Left lung (tissue), 10 donors: ENCODE measurements around the gene SEL1L3. TPM values are rescaled to one million over a fixed set of nuclear protein-coding genes. Genes with fewer than 3 reads are reported as not detected.

Experiments
- ATAC-seq: fragments of 200-7000 bp; cut with Tn5 transposase; one replicate; pipeline ENCODE4 v1.9.1; 2020; ENCODE audit warnings: moderate library complexity
- DNase-seq, 4 donors: peaks; one replicate each; pipeline ENCODE4 v3.0.0-alpha.2; 2013 to 2020
- H3K27ac ChIP-seq, 2 donors: fragments of 200-600 bp; sonication (generic) in 1 of 2; one replicate each; pipeline versions ENCODE4 v1.5.0 to v1.8.0; 2020 to 2021
- H3K27me3 ChIP-seq, 2 donors: fragments of 200-600 bp; sonication (generic) in 1 of 2; one replicate each; pipeline versions ENCODE4 v1.5.0 to v1.8.0; 2020 to 2021
- H3K36me3 ChIP-seq, 2 donors: fragments of 200-600 bp; sonication (generic) in 1 of 2; one replicate each; pipeline versions ENCODE4 v1.5.0 to v1.8.0; 2020 to 2021
- H3K4me1 ChIP-seq, 2 donors: fragments of 200-600 bp; one replicate each; pipeline ENCODE4 v1.8.0; 2021
- H3K4me3 ChIP-seq, 2 donors: fragments of 200-600 bp; sonication (generic) in 1 of 2; one replicate each; pipeline versions ENCODE4 v1.5.0 to v1.8.0; 2020 to 2021; ENCODE audit warnings: mild to moderate bottlenecking in 1 of 2
- H3K9me3 ChIP-seq, 2 donors: fragments of 200-600 bp; sonication (generic) in 1 of 2; one replicate each; pipeline versions ENCODE4 v1.5.0 to v1.8.0; 2020 to 2021
- CTCF ChIP-seq, 2 donors: fragments of 200-600 bp; sonication (generic) in 1 of 2; IDR thresholded peaks; one replicate each; pipeline versions ENCODE4 v1.5.0 to v1.8.0; 2021; ENCODE audit warnings: antibody characterized with exemption in 2 of 2
- intact Hi-C, 2 donors: fragments of 100-400 bp; cut with DNase I; formaldehyde crosslinking; loops; one replicate each; pipeline versions ENCODE4 v1.11.2 to v1.14.2; 2022
- polyA plus RNA-seq, 6 donors: library from polyadenylated mRNA; unstranded; fragments of 120-200 nt; gene quantifications; one replicate each; pipeline ENCODE4 v1.2.1, GENCODE V29; 2013; ENCODE audit not compliant: insufficient read length in 6 of 6
- total RNA-seq, 2 donors: library from RNA; stranded (reverse); fragmentation: NEBNext Ultra II Directional; extraction: Animal tissue kit (Norgen Biotek cat#: 25700); gene quantifications; one replicate each; pipeline ENCODE4 v1.2.1, GENCODE V29; 2021
- donor health status: DM: no; HTN: yes; CAD: no.
- donor health status: DM: no; HTN: no; CAD: no.

Gene SEL1L3
- total and polyA plus RNA-seq, 8 donors: 88.1 to 191 (median 114) TPM

- Histone ChIP-seq H3K4me3 (no peak overlapping the region), H3K9me3 (no peaks in the 10 kb centered on the region), H3K27ac (no peak overlapping the region), H3K36me3 (peaks cover 0 to 60% of the 10 kb centered on the region in 2 donors), H3K27me3 (no peaks in the 10 kb centered on the region), H3K4me1 (peaks cover 0 to 6% of the 10 kb centered on the region in 2 donors)
- ATAC-seq (no peak), DNase-seq (no peak)
- TF ChIP-seq CTCF (IDR thresholded peaks at IDR 0.05): no peak
- intact Hi-C loops: no loop called here
Measured at GRCh38 chr4:25757452-25757851, 105.3 kb downstream of the SEL1L3 start.

- ATAC-seq: peak; percentile 64
- DNase-seq: no peak
- intact Hi-C loops: no loop called here
Measured at GRCh38 chr4:25756503-25756902, 106.3 kb downstream of the SEL1L3 start.

GRCh38 chr4:25755911-25756310 is 106.9 kb downstream of the SEL1L3 start:
- H3K36me3 ChIP-seq: peaks cover 0 to 47% of the 10 kb centered on the region in 2 donors
- H3K9me3 ChIP-seq: no peaks in the 10 kb centered on the region
- no peak overlapping the region for H3K4me3 ChIP-seq
- TF ChIP-seq CTCF (IDR thresholded peaks at IDR 0.05): no peak
- H3K27me3 ChIP-seq: no peaks in the 10 kb centered on the region
- H3K27ac ChIP-seq: no peak overlapping the region
- DNase-seq (no peak), ATAC-seq (no peak)
- H3K4me1 ChIP-seq: peaks cover 0 to 5% of the 10 kb centered on the region in 2 donors
- intact Hi-C loops: no loop called here

More at GRCh38 chr4:25756503-25756902, 106.3 kb downstream of the SEL1L3 start:
- peaks cover 0 to 53% of the 10 kb centered on the region in 2 donors for H3K36me3 ChIP-seq
- no peaks in the 10 kb centered on the region for H3K27me3 ChIP-seq
- no peak overlapping the region for H3K4me3 ChIP-seq
- TF ChIP-seq CTCF (IDR thresholded peaks at IDR 0.05): no peak
- no peaks in the 10 kb centered on the region for H3K9me3 ChIP-seq
- peaks cover 0 to 6% of the 10 kb centered on the region in 2 donors for H3K4me1 ChIP-seq
- H3K27ac ChIP-seq: no peak overlapping the region

GRCh38 chr4:25753239-25753638 is 109.5 kb downstream of the SEL1L3 start:
- no peaks in the 10 kb centered on the region for H3K4me1 ChIP-seq
- H3K9me3 ChIP-seq: no peaks in the 10 kb centered on the region
- no peaks in the 10 kb centered on the region for H3K27me3 ChIP-seq
- DNase-seq (no peak), ATAC-seq (peak; percentile 23)
- intact Hi-C loops: no loop called here
- H3K27ac ChIP-seq: no peak overlapping the region
- no peak overlapping the region for H3K4me3 ChIP-seq
- no peak for TF ChIP-seq CTCF (IDR thresholded peaks at IDR 0.05)
- H3K36me3 ChIP-seq: peaks cover 0 to 29% of the 10 kb centered on the region in 2 donors

GRCh38 chr4:25750874-25751273 is 111.9 kb downstream of the SEL1L3 start:
- no peak for ATAC-seq
- intact Hi-C loops: no loop called here
- H3K27ac ChIP-seq: no peak overlapping the region
- no peaks in the 10 kb centered on the region for H3K27me3 ChIP-seq
- peaks cover 0 to 10% of the 10 kb centered on the region in 2 donors for H3K36me3 ChIP-seq
- DNase-seq: no peak
- no peaks in the 10 kb centered on the region for H3K4me1 ChIP-seq
- TF ChIP-seq CTCF (IDR thresholded peaks at IDR 0.05): no peak
- H3K4me3 ChIP-seq: no peak overlapping the region
- H3K9me3 ChIP-seq: no peaks in the 10 kb centered on the region
